Esophagus mucosa (tissue), 1 donor: ENCODE data around the gene ATOSB. TPM values are rescaled to one million over a fixed set of nuclear protein-coding genes. Genes with fewer than 3 reads are reported as not detected.
A peak's percentile ranks its signal among the peaks of the same experiment; 100 is the strongest.

Source experiments
- ATAC-seq: fragments of 200-7000 bp; cut with Tn5 transposase; one replicate; pipeline ENCODE4 v1.9.1; 2020
- total RNA-seq: library from RNA; stranded (reverse); gene quantifications from one replicate; pipeline ENCODE4 v1.2.4, GENCODE V29; 2023
- donor health status: DM: yes; HTN: yes; CAD: no.

Gene ATOSB
- total RNA-seq, 1 donor from 2014 or later: 22.7 TPM

GRCh38 chr9:35079426-35080341 lies 36.0 kb downstream of the ATOSB start, which contains the start of gene FANCG:
Gene FANCG (minus strand): TSS chr9:35079942. CDS start chr9:35079524, 418 bp downstream.
- peak; percentile 94 for ATAC-seq

- ATAC-seq: no peak
These were observed 36.6 kb downstream of the ATOSB start for GRCh38 chr9:35079041-35079425.

GRCh38 chr9:35078066-35078465 lies 37.6 kb downstream of the ATOSB start:
- ATAC-seq: no peak

- no peak for ATAC-seq
These were observed 38.8 kb downstream of the ATOSB start for GRCh38 chr9:35076848-35077247.

- ATAC-seq: no peak
These were observed 40.3 kb downstream of the ATOSB start for GRCh38 chr9:35075358-35075757.

- no peak for ATAC-seq
These were observed 40.9 kb downstream of the ATOSB start for GRCh38 chr9:35074791-35075190.

GRCh38 chr9:35074141-35074540 lies 41.5 kb downstream of the ATOSB start:
- no peak for ATAC-seq

GRCh38 chr9:35073279-35073612 lies 42.4 kb downstream of the ATOSB start:
- ATAC-seq: no peak

GRCh38 chr9:35072461-35073278 lies 43.0 kb downstream of the ATOSB start, which contains the start of gene VCP:
Gene VCP (minus strand): TSS chr9:35072625. CDS start chr9:35072353, 272 bp downstream.
- peak; percentile 93 for ATAC-seq

GRCh38 chr9:35071814-35072460 lies 43.7 kb downstream of the ATOSB start:
- ATAC-seq: peak; percentile 85

GRCh38 chr9:35070823-35071813 lies 44.5 kb downstream of the ATOSB start:
- ATAC-seq: no peak

GRCh38 chr9:35069020-35069419 lies 46.6 kb downstream of the ATOSB start:
- ATAC-seq: no peak

GRCh38 chr9:35067056-35067455 lies 48.6 kb downstream of the ATOSB start:
- no peak for ATAC-seq

- ATAC-seq: peak; percentile 29
These were observed 55.0 kb downstream of the ATOSB start for GRCh38 chr9:35060548-35061207.

- ATAC-seq: no peak
These were observed 56.2 kb downstream of the ATOSB start for GRCh38 chr9:35059438-35059837.

- ATAC-seq: no peak
These were observed 58.4 kb downstream of the ATOSB start for GRCh38 chr9:35057271-35057620.

- peak; percentile 14 for ATAC-seq
These were observed 58.9 kb downstream of the ATOSB start for GRCh38 chr9:35056571-35057270.

- no peak for ATAC-seq
These were observed 60.6 kb downstream of the ATOSB start for GRCh38 chr9:35054871-35055644.

GRCh38 chr9:35054185-35054835 lies 61.4 kb downstream of the ATOSB start:
- ATAC-seq: no peak
